HEK293 (cell line): Measurements from ENCODE around the gene RTTN.

Experiments used
- CTCF ChIP-seq: fragments of 450-650 bp; formaldehyde crosslinking; IDR thresholded peaks from 2 replicates; pipeline ENCODE4 v1.5.1; 2016; ENCODE audit warnings: missing biosample characterization, missing genetic modification characterization
- HOXA7 ChIP-seq: sonication (generic); formaldehyde crosslinking; IDR thresholded peaks from 2 replicates; pipeline ENCODE4 v1.8.1; 2022; ENCODE audit warnings: missing genetic modification reagents, borderline replicate concordance
- ZNF174 ChIP-seq: fragments of 450-650 bp; formaldehyde crosslinking; IDR thresholded peaks from 2 replicates; pipeline ENCODE4 v1.5.0; 2017; ENCODE audit warnings: missing biosample characterization, mild to moderate bottlenecking, missing genetic modification characterization
- ZNF266 ChIP-seq: fragments of 450-650 bp; formaldehyde crosslinking; IDR thresholded peaks from 2 replicates; pipeline ENCODE4 v1.5.1; 2016; ENCODE audit warnings: missing biosample characterization, missing genetic modification characterization, low read depth
- ZNF394 ChIP-seq: fragments of 450-650 bp; formaldehyde crosslinking; IDR thresholded peaks from 2 replicates; pipeline ENCODE4 v1.5.1; 2016; ENCODE audit warnings: missing biosample characterization, missing genetic modification characterization, mild to moderate bottlenecking, moderate library complexity, borderline replicate concordance
- ZNF473 ChIP-seq: fragments of 450-650 bp; formaldehyde crosslinking; IDR thresholded peaks from 2 replicates; pipeline ENCODE4 v1.5.1; 2017; ENCODE audit warnings: missing biosample characterization, missing genetic modification characterization
- ZNF513 ChIP-seq: fragments of 450-650 bp; IDR thresholded peaks from 2 replicates; pipeline ENCODE4 v1.5.1; 2018; ENCODE audit warnings: missing biosample characterization, missing genetic modification characterization

GRCh38 chr18:70025580-70025979, 179.9 kb downstream of the RTTN start:
- TF ChIP-seq ZNF473 (tag by site-specific recombination) = no peak
- no peak for TF ChIP-seq ZNF394 (tag by site-specific recombination)
- TF ChIP-seq HOXA7 (CRISPR knock-in tag) = no peak
- no peak for TF ChIP-seq CTCF (tag by site-specific recombination)
- TF ChIP-seq ZNF513 (tag by site-specific recombination) = no peak
- TF ChIP-seq ZNF266 (tag by site-specific recombination) = no peak
- TF ChIP-seq ZNF174 = no peak
